AG08395 (cell line): Measurements from ENCODE around the gene ETS2.

ENCODE experiments used
- DNase-seq: peaks from one replicate; pipeline ENCODE4 v3.0.0; 2012; ENCODE audit warnings: mixed read lengths, low spot score

The ETS2 gene

GRCh38 chr21:38805328-38806152, at the start of gene ETS2:
ETS2 (plus strand) TSS chr21:38805929; CDS start chr21:38810035, 4,106 bp downstream.
- peak; percentile 83 for DNase-seq

GRCh38 chr21:38756746-38757145, 49.0 kb upstream of the ETS2 start:
- DNase-seq: peak; percentile 40

GRCh38 chr21:38758501-38759214, 47.1 kb upstream of the ETS2 start:
- no peak for DNase-seq

- DNase-seq: no peak
Measured at GRCh38 chr21:38759413-38759812, 46.3 kb upstream of the ETS2 start.

- no peak for DNase-seq
Measured at GRCh38 chr21:38760017-38760761, 45.5 kb upstream of the ETS2 start.

- DNase-seq: no peak
Measured at GRCh38 chr21:38760762-38761155, 45.0 kb upstream of the ETS2 start.

GRCh38 chr21:38761531-38761930, 44.2 kb upstream of the ETS2 start:
- DNase-seq: no peak

- DNase-seq: peak; percentile 29
Measured at GRCh38 chr21:38765056-38765455, 40.7 kb upstream of the ETS2 start.

GRCh38 chr21:38766987-38767722, 38.6 kb upstream of the ETS2 start:
- DNase-seq: no peak

- peak; percentile 45 for DNase-seq
Measured at GRCh38 chr21:38768471-38769063, 37.2 kb upstream of the ETS2 start.

GRCh38 chr21:38769191-38769780, 36.4 kb upstream of the ETS2 start:
- DNase-seq: no peak

GRCh38 chr21:38770660-38771059, 35.1 kb upstream of the ETS2 start:
- no peak for DNase-seq

- DNase-seq: no peak
Measured at GRCh38 chr21:38771536-38771935, 34.2 kb upstream of the ETS2 start.

- no peak for DNase-seq
Measured at GRCh38 chr21:38772646-38773045, 33.1 kb upstream of the ETS2 start.

GRCh38 chr21:38773099-38774061, 32.3 kb upstream of the ETS2 start:
- peak; percentile 82 for DNase-seq

- DNase-seq: no peak
Measured at GRCh38 chr21:38774152-38774551, 31.6 kb upstream of the ETS2 start.

- DNase-seq: no peak
Measured at GRCh38 chr21:38774586-38775285, 31.0 kb upstream of the ETS2 start.

- DNase-seq: no peak
Measured at GRCh38 chr21:38775733-38776132, 30.0 kb upstream of the ETS2 start.

- DNase-seq: no peak
Measured at GRCh38 chr21:38777015-38777414, 28.7 kb upstream of the ETS2 start.
